HEK293T (cell line): Measurements from ENCODE around the gene PRR15L.

Experiments
- CTCF ChIA-PET: fragments of 350-600 bp; formaldehyde crosslinking; extraction: SDS; loops from one replicate; lab custom pipeline; 2021; ENCODE audit warnings: antibody characterized with exemption, inconsistent platforms; lab: Yijun Ruan, JAX
- POLR2A ChIA-PET: fragments of 350-600 bp; formaldehyde crosslinking; extraction: SDS; loops from one replicate; lab custom pipeline; 2020; ENCODE audit warnings: antibody characterized with exemption, inconsistent platforms; lab: Yijun Ruan, JAX
- DNase-seq: peaks from one replicate; pipeline ENCODE4 v3.0.0; 2012; ENCODE audit warnings: mixed read lengths; ENCODE audit errors: extremely low spot score
- ARNT ChIP-seq: fragments of 450-650 bp; IDR thresholded peaks from 2 replicates; pipeline ENCODE4 v1.6.1; 2017; ENCODE audit warnings: mild to moderate bottlenecking
- BHLHE40 ChIP-seq: fragments of 450-650 bp; IDR thresholded peaks from 2 replicates; pipeline ENCODE4 v1.6.1; 2016; ENCODE audit warnings: mild to moderate bottlenecking, moderate library complexity, borderline replicate concordance
- CTBP1 ChIP-seq: fragments of 450-650 bp; IDR thresholded peaks from 2 replicates; pipeline ENCODE4 v1.6.1; 2016; ENCODE audit warnings: borderline replicate concordance
- ELF4 ChIP-seq: fragments of 450-650 bp; IDR thresholded peaks from 2 replicates; pipeline ENCODE4 v1.6.1; 2017; ENCODE audit warnings: antibody characterized with exemption
- FOXA1 ChIP-seq: fragments of 450-650 bp; IDR thresholded peaks from 2 replicates; pipeline ENCODE4 v1.6.1; 2016; ENCODE audit warnings: mild to moderate bottlenecking
- FOXK2 ChIP-seq: fragments of 450-650 bp; IDR thresholded peaks from 2 replicates; pipeline ENCODE4 v1.6.1; 2016; ENCODE audit warnings: mild to moderate bottlenecking
- FOXM1 ChIP-seq: fragments of 450-650 bp; IDR thresholded peaks from 2 replicates; pipeline ENCODE4 v1.6.1; 2017; ENCODE audit warnings: mild to moderate bottlenecking, borderline replicate concordance
- HDGF ChIP-seq: fragments of 450-650 bp; IDR thresholded peaks from 2 replicates; pipeline ENCODE4 v1.6.1; 2017; ENCODE audit warnings: antibody characterized with exemption, borderline replicate concordance
- L3MBTL2 ChIP-seq: fragments of 450-650 bp; conservative IDR thresholded peaks from 2 replicates; pipeline ENCODE4 v1.6.1; 2016; ENCODE audit warnings: mild to moderate bottlenecking
- LEF1 ChIP-seq: fragments of 450-650 bp; IDR thresholded peaks from 2 replicates; pipeline ENCODE4 v1.6.1; 2017; ENCODE audit warnings: mild to moderate bottlenecking, borderline replicate concordance
- NFRKB ChIP-seq: fragments of 450-650 bp; IDR thresholded peaks from 2 replicates; pipeline ENCODE4 v1.6.1; 2016; ENCODE audit warnings: mild to moderate bottlenecking, moderate library complexity
- SP1 ChIP-seq: fragments of 450-650 bp; IDR thresholded peaks from 2 replicates; pipeline ENCODE4 v1.6.1; 2017
- SUZ12 ChIP-seq: fragments of 450-650 bp; IDR thresholded peaks from 2 replicates; pipeline ENCODE4 v1.6.1; 2016; ENCODE audit warnings: mild to moderate bottlenecking
- TARDBP ChIP-seq: fragments of 450-650 bp; IDR thresholded peaks from 2 replicates; pipeline ENCODE4 v1.6.1; 2016
- ZNF384 ChIP-seq: fragments of 450-650 bp; IDR thresholded peaks from 2 replicates; pipeline ENCODE4 v1.6.1; 2016
- TF ChIP-seq, protein P1 (sequence below): fragments of 450-650 bp; IDR thresholded peaks from 2 replicates; pipeline ENCODE4 v1.6.1; 2016

The PRR15L gene

DNA sequence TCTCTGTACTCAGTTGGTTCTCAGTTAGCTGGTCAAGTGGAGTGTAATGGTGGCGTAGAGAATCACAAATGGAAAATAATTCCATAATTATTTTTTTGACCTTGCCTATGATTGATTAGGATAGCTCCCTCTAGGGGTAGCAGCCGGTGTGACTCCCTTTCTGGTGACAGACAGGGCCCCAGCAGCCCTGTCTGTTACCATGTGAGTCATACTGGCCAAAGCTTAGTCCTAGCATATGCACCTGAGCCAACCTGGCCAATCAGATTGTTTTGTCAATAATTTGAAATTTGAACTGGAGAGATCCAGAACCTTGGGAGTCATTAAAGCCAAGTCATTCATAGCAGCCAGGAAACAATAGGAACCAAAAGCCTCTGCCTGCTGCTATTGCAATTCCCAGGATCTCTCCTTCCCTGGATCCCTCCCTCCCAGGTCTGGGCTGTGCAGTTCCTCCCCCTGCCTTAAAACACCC lies 10.7 kb downstream of the PRR15L start:
- ChIA-PET CTCF (interaction anchor here (0.6 to 1.6 kb wide), 18 partner anchors 10 to 247 kb away, joined by 3 to 16 read pairs (median 4); partner anchors contain the start of genes CDK5RAP3, LRRC46, MRPL10 and OSBPL7), POLR2A (interaction anchor here (0.8 to 1.4 kb wide), 3 partner anchors 10 to 51 kb away, joined by 4 to 7 read pairs (median 4); partner anchors contain the start of genes CDK5RAP3 and SP2)
- no peak for TF ChIP-seq L3MBTL2
- TF ChIP-seq, protein P1, sequence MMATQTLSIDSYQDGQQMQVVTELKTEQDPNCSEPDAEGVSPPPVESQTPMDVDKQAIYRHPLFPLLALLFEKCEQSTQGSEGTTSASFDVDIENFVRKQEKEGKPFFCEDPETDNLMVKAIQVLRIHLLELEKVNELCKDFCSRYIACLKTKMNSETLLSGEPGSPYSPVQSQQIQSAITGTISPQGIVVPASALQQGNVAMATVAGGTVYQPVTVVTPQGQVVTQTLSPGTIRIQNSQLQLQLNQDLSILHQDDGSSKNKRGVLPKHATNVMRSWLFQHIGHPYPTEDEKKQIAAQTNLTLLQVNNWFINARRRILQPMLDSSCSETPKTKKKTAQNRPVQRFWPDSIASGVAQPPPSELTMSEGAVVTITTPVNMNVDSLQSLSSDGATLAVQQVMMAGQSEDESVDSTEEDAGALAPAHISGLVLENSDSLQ, result peak; percentile 95
- peak; percentile 84 for DNase-seq

DNA sequence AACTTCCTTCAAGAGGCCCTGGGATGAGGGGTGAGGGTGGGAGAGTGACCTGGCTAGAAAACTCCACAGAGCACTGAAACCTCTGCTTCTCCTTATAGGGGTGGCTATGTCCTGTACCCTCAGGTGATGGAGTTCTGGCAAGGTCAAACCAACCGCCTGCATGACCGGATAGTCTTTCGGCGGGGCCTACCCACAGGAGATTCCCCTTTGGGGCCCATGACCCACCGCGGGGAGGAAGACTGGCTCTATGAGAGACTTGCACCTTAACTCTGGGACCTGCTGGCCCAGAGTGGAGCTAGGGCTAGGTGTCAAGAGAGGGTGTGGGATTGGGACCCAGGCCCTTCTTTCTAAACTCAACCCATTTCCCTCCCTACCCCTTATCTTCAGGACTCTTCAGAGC lies 11.2 kb downstream of the PRR15L start:
- ChIA-PET POLR2A (interaction anchor here (0.8 to 1.4 kb wide), 3 partner anchors 10 to 51 kb away, joined by 4 to 7 read pairs (median 4); partner anchors contain the start of genes CDK5RAP3 and SP2), CTCF (interaction anchor here (0.6 to 1.6 kb wide), 17 partner anchors 10 to 247 kb away, joined by 3 to 16 read pairs (median 4); partner anchors contain the start of genes CDK5RAP3, LRRC46, MRPL10 and OSBPL7)
- no peak for TF ChIP-seq TARDBP
- no peak for TF ChIP-seq L3MBTL2
- TF ChIP-seq SP1, result no peak
- no peak for TF ChIP-seq HDGF
- TF ChIP-seq ARNT, result no peak
- TF ChIP-seq, protein P1, result no peak
- DNase-seq, result no peak

DNA sequence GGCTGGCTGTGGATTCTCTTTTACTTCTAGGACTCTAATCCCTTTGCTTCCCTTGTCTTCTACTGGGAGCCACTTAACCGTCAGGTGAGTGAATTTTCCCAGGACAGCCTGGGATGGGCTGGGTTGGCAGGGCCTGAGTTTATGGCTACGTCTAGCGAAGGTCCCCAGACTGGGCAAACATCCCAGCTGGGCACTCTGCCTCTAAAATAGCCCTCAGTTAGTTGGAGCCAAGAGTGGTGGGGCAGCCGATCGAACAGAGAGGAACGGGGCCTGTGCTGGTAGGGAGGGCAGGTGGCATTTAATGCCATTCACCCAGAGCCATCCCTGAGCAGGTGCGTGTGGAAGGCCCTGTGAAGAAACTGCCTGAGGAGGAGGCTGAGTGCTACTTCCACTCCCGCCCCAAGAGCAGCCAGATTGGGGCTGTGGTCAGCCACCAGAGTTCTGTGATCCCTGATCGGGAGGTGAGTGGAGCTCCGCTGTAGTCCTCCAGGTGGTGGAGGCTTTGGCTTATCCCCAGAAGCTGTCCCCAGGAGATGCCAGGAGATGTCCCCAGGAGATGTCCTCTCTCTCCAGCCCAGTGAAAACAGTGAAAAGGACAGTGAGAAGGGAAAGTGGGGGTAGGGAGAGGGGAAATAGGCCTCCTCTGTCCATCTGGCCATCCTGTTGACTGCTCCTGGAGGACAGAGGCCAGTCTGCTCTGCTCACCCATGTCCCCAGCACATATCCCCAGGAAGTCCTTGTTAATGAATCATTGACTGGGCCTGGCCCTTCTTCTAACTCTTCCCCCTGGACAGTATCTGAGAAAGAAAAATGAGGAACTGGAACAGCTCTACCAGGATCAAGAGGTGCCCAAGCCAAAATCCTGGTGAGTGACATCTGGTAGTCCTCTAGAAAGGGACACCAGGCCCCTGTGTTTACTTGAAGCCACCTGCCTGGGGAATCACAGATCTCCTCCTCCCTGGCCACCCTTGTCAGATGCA lies 11.9 kb downstream of the PRR15L start:
- POLR2A ChIA-PET, result interaction anchor here (0.8 to 1.4 kb wide), 5 partner anchors 25 to 69 kb away, joined by 3 to 7 read pairs (median 4); partner anchors contain the start of genes CDK5RAP3 and SP2

DNA sequence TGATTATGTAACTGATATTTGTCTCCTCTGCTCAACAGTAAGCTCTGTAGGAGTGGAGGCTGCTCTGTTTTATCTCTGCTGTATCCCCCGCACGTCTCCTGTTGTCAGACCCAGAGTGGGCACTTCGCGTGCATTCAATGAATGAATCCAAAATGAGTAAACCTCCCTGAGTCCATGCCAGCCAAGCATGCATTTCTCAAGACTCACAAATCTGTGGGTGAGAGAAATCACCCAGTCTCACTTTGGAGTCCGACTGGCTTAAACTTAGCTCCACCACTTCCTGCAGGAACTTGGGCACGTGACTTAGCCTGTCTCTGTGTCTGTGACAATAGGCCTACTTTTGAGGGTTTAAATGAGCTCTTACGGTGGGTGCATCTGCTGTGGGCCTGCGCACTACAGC lies 12.6 kb downstream of the PRR15L start:
- DNase-seq, result no peak
- ChIA-PET CTCF (interaction anchor here (1.5 to 1.9 kb wide), 2 partner anchors 9 to 11 kb away, joined by 4 to 6 read pairs; no protein-coding TSS in a partner anchor), POLR2A (interaction anchor here (1.0 to 1.2 kb wide), 3 partner anchors 26 to 70 kb away, joined by 3 to 5 read pairs (median 3); partner anchors contain the start of genes CDK5RAP3 and SP2)
- TF ChIP-seq CTBP1, result no peak
- TF ChIP-seq TARDBP, result no peak
- no peak for TF ChIP-seq ELF4
- TF ChIP-seq L3MBTL2, result no peak
- no peak for TF ChIP-seq HDGF

More for the DNA sequence above, 11.9 kb downstream of the PRR15L start:
- CTCF ChIA-PET, result interaction anchor here (0.6 to 1.9 kb wide), 11 partner anchors 8 to 684 kb away, joined by 3 to 16 read pairs (median 4); partner anchors contain the start of genes CDK5RAP3, PRR15L and SCRN2
- DNase-seq, result no peak
- TF ChIP-seq SP1 (no peak), TARDBP (no peak), FOXM1 (no peak), FOXK2 (no peak), LEF1 (no peak), ELF4 (no peak), L3MBTL2 (no peak), CTBP1 (no peak), BHLHE40 (no peak), ARNT (no peak), FOXA1 (no peak)
- TF ChIP-seq, protein P1, result no peak

DNA sequence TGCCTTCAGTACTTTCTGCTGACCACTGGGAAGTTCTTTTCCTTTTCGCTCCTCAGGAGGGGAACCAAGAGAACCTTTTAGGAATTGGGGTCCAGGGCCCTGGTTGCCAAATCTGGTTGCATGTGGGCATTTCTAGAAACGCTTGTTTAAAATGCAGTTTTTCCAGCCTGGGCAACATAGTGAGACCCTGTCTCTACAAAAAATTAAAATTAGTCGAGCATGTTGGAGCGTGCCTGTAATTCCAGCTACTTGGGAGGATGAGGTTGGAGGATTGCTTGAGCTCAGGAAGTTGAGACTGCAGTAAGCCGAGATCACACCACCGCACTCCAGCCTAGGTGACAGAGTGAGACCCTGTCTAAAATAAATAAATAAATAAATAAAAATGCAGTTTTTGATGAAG lies 15.1 kb downstream of the PRR15L start:
- ChIA-PET POLR2A (interaction anchor here (0.6 to 3.8 kb wide), 12 partner anchors 9 to 121 kb away, joined by 3 to 34 read pairs (median 6); partner anchors contain the start of genes CDK5RAP3, OSBPL7, SCRN2 and SP2), CTCF (interaction anchor here (0.6 to 1.8 kb wide), 4 partner anchors 15 to 101 kb away, joined by 3 to 9 read pairs (median 4); partner anchors contain the start of genes CDK5RAP3, PRR15L and SCRN2)
- no peak for TF ChIP-seq CTBP1
- TF ChIP-seq BHLHE40, result no peak
- no peak for TF ChIP-seq SP1
- no peak for TF ChIP-seq TARDBP
- no peak for TF ChIP-seq SUZ12
- TF ChIP-seq LEF1, result no peak
- no peak for TF ChIP-seq ZNF384
- TF ChIP-seq FOXA1, result no peak
- TF ChIP-seq HDGF, result no peak
- TF ChIP-seq, protein P1, result no peak
- TF ChIP-seq ARNT, result no peak
- no peak for TF ChIP-seq ELF4
- no peak for TF ChIP-seq NFRKB
- no peak for TF ChIP-seq FOXM1
- TF ChIP-seq FOXK2, result no peak
- no peak for TF ChIP-seq L3MBTL2
- DNase-seq, result no peak
